NCI-H446 (cell line): ENCODE results near the gene SORBS1.

ENCODE experiments used
- DNase-seq, 2 experiments: peaks; one replicate each; lab custom pipeline; 2025; lab: John Stamatoyannopoulos, UW

SORBS1 gene

DNA sequence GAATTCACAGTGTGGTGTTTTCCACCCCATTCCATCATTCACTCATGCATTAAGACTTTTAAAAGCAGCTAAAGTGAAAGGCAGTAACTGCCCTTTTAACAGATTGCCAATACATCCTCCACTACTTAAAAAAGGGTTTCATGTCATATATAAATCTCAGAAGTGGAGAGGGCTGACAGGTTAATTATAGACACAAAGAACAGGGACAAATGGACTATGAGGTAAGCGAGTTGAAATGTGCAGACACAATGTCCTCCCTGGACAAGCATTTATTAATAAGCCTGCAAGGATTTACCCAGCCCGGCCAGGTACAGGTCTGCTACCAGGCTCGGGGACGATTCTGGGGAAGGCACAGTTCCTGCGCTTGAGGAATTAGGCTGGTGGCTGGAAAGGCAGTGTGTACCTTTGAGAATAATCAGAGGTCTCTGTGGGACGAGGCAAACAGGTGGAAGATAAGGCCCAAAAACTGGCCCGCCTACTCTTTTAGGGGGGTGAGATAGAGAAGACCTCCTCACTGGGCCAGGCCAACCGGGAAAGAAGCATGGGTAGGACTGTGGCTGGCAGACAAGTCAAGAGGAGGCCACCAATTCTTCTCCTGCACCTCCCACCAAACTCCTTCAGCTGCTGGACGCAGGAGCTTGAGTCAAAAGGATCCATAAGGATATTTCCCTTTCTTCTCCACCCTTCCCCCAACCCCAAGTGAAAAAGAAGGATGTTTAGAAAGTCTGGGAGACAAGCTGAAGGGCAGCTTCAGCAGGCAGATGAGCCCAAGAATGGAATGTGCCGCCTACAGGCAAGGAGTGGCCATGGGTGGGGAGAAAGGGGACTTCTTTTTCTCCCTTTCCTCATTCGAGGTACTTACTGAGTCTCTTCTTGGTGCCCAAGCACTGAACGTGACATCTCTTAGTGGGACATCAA lies 271.9 kb downstream of the SORBS1 start:
- DNase-seq, result no peak

DNA sequence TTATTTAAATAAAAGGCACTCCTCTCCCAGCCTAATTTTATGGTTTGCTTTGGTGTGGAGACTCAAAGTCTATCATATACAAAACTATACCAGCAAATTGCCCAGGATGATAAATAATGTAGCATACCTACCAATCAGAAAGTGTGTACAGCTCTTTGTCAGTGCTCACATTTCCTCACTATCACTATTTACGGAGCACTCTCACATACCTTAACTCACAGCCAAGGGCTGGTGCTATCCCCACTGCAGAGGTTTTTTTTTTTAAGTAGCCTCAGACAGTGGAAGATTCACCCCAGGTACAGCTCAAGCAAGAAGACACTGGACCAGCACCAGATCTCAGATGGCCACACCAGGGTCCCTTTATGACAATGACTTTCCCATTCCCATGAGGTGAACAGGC lies 272.9 kb downstream of the SORBS1 start:
- DNase-seq, result no peak

DNA sequence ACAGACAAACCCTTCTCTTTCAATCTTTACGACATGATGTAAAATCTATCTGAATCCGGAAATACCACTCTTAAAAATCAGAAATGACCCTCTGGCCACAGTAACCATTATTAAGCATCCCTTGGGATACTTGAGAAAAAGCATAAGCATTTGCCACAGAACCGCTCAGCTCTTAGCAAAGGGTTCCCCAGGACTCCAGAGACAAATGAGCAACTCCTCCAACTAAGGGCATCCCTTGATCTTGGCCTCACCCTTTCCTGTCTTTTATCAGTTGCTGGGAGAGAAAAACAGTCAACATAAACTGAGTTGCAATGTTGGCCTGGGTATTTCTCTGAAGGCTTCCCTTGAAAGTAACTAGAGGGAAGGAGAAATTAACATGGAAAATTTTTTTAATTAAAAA lies 273.9 kb downstream of the SORBS1 start:
- DNase-seq, result no peak

DNA sequence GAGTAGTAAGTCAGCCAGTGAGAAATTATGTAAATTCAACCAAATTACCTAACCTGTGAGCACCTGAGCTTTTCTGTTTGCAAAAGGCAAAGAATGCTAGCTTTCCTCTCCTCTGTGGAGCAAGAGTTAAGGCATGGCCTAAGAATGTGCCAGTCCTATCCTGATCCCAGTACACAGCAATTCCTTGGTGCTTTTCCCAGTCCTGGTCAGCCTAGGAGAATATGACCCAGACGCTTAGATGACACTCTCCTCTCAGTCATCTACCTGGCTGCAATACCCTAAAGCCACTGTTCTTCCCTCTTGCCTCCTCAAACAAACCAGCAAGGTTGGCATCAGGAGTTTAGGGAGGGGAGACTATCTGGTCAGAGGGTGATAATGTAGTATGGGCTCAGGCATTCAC lies 274.5 kb downstream of the SORBS1 start:
- DNase-seq, result no peak

DNA sequence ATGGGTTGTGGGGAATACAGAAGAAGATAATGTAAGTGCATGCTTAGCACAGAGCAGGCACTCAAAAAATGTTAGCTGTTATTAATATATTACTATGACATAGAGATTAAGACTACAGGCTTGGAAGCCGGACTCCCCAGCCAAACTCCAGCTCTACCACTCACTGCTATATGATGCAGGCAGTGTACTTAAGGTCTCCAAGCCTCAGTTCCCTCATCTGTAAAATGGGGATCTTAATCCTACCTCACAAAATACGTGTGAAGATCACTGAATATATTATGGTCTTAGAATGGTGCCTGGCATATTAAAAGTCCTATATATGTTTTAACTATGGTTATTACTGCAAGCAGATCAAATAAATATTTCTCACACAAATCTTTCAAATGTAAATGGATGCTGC lies 275.6 kb downstream of the SORBS1 start:
- no peak for DNase-seq

DNA sequence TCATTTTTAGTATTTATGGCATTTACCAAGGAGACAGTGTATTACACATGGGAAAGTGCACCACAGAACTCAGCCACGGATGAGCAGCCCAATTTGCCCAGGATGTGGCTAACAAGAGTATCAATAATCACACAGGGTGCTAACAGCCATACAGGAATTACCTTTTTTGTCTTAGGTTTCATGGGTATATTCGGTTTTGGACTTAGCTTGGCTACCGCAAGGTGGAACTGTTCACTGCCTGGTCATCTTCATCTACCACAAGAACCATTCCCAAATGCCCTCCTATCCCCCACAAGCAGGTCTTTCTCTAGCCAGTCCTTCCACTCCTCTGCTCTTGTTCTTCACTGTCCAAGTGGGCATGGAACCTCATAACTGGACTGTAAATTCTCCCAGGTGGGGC lies 276.4 kb downstream of the SORBS1 start:
- DNase-seq, result no peak

DNA sequence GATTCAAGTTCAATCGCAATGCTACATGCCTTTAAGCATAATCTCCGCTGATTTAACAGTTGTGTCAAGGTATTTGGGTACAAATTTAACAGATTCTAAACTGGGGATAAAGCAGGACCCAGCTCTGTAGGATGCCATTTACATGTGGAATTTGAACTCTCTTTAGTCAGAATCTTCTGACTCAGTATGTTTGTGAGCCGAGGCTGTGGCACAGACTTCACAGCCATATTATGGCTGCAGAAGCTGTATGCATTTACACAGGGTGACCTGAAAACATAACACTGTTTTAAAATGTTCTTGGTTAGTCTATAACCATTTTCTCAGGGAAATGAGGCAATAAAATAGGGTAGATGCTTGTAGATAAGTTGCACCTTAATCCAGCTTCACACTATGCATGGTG lies 279.1 kb downstream of the SORBS1 start:
- DNase-seq, result no peak

DNA sequence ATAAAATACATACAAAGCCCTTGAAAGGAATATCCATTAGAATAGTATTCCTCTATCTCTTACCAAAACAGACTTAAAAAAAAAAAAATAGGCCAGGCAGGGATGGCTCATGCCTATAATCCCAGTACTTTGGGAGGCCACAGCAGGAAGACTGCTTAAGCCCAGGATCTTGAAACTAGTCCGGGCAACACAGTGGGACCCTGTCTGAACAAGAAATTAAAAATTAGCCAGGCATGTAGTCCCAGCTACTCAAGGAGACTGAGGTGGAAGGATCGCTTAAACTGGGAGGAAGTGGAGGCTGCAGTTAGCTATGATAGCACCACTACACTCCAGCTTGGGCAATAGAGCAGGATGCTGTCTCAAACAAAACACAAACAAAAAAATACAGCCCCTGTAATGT lies 280.0 kb downstream of the SORBS1 start:
- DNase-seq, result no peak

DNA sequence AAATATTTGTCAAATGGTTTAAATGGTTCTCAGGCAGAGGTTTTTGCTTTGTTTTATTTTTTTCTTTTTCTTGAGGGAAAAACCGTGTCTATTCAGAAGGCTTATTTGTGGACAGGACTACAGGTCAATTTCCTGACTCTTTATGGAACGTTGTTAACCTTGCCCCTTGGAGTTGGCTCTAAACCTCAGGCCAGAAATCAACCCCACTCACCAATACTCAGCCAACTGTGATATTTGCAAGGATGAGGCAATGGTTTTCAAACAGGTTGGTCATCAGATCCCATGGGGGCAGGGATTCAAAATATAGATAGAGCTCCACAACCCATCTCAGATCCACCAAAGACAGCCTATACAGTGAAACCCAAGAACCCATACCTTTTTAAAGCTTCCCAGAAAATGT lies 280.5 kb downstream of the SORBS1 start:
- no peak for DNase-seq

DNA sequence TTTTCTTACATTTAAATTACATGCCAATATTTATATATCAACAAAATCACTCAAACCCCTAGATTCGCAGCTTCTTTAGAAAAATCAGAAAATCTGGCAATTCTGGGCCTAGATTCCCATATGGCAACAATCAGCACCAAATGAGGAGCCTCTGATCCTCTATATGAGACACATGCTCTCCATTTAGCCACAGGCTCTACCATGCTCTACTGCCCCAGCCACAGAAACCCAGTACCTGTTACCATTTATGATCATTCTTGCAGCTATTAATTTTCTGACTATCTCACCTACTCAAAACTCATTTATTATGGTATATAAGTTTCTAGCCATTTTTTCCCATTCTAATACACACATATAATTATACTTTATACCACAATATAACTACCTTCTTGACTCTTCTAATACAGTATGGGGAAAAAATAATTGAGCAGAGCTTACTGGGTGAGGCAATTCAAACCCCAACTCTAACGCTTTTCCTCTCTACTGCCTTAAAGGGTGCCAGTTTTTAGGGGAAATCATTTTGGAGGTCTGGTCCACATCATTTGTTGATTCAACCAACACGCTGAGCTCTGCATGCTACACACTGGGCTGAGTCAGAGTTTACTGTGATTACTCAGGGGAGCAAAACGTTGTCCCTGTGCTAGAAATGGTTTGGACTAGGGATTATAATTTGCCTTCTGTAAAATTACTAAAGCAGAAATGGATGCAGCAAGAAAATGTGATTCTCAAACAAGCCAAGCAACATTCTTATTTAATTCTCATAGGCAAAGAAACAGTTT lies 281.9 kb downstream of the SORBS1 start:
- no peak for DNase-seq

DNA sequence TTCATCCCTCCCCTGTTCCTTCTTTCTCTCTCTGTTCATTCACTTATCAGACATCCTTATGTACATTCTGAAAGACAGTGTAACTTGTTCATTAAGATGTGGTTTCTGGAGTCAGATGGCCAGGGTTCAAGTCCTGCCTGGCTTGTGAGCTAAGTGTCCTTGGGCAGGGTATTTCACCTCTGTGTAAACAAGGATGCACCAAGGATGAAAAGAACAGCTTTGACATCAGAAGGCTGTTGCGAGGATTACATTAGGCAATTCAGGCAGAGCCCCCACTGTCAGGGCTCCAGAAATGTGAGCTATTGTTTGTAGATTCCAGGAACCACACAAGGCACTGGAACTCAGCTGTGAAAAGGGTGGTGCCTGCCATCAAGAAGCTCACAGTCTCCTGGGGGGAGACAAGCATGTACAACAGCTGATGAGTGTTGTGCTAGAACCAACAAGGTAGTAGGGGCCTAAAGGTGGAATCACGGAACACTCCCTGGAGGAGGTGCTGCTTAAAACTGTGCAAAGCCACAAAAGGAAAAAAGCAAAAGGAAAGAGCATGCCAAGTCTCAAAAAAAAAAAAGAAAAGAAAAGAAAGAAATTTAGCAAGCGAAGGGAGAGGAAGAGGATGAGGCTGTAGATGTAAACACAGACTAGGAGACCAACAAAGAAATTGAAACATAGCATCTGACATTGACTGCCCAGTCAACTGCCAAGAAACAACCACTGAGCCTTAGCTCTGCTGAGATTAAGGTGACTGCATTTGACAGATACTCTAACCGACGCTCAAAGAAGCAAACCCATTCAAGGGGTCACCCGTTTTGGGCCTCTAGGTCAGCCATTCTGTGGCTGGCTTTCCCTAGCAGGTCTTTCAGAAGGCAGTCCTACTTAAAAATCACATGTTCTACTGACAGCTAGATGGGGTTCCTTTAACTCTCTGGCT lies 282.8 kb downstream of the SORBS1 start:
- DNase-seq, result no peak

DNA sequence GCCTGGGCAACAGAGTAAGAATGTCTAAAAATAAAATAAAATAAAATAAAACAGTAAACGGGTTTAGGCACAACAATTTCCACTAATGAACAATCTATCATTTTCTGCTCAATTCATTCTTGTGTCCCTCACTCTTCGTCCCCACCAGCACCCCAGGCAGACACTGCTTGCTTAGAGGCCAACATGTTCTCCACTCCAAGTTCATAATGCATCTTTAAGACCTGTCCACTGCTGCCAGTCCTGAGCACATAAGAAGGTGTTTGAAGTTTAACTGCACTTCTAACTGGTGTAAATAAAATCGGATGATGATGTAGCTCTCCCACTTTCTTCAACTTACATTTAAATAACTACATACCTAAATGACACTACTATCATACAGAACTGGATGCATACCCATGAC lies 283.6 kb downstream of the SORBS1 start:
- no peak for DNase-seq

DNA sequence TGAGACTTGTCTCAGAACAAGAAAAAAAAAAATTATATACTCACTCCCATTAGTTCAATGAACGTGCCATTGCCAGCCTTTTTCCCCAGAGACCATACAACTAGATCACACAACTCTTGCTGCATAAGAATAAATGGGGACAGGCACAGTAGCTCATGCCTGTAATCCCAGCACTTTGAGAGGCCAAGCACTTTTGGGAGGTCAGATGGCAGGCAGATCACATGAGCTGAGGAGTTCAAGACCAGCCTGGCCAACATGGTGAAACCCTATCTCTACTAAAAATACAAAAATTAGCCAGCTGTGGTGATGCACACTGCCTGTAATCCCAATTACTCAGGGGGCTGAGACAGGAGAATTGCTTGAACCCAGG lies 284.0 kb downstream of the SORBS1 start:
- DNase-seq, result no peak

DNA sequence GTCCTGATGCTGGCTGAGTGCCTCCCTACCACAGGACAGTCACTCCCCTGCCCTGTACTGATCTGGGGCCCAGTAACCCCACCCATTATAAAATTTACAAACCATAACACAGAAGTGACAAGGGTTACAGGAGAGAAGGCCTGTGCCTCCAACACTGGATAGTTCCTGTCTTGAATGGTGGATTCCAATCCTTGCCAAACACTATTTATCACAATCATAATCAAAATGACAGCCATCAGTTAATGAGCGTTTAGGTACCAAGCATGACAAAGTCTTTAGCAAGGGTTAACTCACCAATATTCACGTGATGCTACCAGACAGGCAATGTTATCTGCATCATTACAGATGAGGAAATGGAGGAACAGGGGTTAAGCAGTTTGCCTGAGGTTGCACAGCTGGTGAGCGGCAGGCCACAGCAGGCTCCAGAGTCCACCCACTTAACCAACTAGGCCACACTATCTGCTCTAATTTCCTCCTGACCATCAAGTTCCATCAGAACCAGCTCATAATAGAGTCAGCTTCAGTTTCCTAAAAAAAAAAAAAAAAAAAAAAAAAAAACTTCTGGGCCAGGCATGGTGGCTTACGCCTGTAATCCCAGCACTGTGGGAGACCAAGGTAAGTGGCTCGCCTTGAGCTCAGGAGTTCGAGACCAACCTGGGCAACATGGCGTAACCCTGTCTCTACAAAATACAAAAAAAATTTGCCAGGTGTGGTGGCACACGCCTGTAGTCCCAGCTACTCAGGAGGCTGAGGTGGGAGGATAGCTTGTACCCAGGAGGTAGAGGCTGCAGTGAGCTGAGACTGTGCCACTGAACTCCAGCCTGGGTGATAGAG lies 284.6 kb downstream of the SORBS1 start:
- no peak for DNase-seq

DNA sequence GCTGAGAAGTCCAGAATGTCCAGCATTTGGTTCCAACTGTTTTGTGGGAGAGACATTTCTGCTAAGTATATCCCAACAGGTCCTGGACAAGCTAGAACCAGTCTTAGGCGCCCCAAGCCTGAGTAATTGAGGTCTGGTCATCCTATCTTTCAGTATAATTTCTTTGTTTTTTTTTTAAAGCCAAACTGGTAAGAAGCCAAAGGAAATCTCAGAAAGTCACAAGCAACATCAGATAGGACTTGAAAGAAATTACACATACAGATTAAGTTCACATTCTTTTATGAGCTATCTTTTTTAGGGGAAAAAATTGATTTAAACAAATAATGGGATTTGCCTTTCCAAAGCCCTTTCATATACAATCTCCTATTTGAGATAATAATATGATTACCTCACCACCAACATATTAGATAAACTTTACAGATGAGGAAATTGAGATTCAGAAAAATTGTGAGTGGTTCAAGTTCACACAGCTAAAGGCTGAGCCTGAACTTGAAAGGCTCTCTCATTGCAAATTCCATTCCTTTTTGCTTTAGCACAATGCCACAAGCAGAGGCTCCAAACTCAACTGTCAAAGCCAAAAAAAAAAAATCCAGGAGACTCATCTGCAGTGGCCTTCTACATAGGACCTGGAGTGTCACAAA lies 285.3 kb downstream of the SORBS1 start:
- no peak for DNase-seq

DNA sequence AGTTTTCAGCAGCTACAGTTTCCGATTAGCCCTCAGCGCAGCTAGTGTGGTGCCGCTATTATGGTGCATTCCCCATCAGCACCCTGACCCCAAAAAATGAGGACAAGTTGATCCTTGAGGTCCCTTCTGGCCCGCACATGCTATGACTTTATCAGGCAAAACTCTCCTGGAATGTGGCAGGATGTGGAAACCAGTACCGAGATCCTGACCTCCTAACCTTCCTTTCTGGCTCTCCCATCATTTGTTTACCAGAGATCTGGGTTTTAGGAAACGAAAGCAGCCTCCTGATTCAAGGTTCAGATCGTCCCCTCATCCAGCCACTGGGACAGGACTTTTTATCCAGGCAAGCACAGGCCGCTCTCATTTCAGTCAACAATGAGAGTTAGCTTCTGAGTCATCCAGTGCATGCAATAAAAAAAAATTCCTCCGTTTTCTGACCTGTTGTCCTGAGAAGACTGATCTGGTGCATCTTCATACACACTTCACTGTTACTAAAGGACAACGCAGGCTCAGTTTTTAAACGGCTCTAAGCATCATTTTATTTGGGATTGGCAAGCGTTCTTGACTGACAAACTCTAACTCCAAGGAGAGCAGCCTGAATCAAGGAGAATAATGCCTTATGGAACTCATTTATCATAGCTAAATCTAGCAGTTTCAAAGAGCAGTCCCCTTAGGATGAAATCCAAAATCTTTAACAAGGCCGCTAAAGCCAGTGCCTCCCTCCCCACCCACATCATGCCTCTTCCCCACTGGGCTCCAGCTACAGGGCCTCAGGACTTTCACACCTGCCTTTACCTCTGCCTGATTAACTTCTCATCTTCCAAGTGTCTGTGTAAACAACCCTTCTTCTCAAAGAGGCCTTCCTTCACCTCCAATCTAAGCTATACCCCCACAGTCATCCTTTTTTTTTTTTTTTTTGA lies 287.5 kb downstream of the SORBS1 start:
- DNase-seq, result no peak

DNA sequence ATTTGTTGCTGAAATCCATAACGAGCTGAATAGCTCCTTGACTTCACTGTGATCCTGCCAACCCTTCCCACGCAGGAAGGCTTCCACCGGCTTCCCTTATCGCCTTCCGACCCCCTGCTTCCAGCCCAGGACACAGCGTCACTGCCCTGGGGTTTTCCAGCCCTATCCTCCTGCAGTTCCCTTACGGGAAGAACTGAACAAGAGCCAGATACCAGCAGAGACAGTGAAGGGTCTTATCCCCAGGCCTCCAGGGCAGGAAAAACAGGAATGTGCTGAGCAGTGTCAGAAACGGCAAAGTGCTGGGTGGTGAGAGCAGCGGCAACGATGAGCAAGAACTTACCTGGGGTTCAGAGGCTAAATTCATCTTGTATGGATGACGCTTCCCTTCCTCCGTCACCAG lies 292.7 kb downstream of the SORBS1 start:
- DNase-seq, result no peak

DNA sequence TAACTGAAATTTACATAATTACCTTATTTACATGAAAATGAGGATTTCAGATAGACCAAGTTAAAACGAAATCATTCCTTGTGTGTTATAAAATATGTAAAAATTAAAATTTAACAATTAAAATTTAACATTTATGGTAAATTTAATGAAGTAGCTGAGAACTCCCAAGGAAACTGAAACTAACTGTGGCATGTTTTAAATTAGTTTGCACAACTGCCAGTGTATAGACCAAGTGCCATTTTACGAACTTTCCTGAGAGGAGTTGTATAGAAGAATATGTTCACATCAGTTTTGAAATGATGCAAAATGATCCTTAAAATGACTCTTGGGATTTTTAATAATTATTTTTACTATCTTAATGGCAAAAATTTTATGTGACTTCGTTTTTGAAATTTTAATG lies 293.9 kb downstream of the SORBS1 start:
- no peak for DNase-seq

DNA sequence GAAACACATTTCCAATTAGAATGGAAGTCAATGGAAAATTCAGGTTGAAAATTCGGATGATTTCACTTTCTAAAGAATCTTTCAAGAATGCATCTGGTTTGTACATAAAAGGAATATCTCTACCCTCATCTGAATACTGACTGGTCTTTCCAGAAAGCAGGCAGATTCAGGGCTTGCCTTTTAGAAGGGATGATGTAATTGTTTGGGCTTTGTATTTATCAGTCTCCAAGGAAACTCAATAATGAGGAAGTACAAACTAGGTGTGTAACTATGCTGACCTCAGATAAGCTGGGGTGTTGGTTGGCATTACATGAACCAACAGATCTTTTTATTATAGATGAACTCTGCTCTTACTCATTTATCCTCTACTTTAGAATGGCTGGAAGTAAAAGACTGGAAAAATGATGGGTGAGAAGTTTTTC lies 294.5 kb downstream of the SORBS1 start:
- no peak for DNase-seq

DNA sequence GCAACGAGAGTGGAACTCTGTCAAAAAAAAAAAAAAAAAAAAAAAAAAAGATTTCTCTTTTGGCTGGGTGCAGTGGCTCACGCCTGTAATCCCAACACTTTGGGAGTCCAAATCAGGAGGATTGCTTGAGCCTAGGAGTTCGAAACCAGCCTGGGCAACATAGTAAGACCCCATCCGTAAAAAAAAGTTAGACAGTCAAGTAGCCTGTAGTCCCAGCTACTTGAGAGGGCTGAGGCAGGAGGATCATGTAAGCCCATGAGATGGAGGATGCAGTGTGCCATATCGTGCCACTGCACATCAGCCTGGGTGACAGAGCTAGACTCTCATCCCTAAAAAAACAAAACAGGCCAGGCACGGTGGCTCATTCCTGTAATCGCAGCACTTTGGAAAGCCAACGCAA lies 295.6 kb downstream of the SORBS1 start:
- no peak for DNase-seq
